Fibroblast of lung (primary cell): ENCODE data around the gene PPP1R9A. TPM values are rescaled to one million over a fixed set of nuclear protein-coding genes. Genes with fewer than 3 reads are reported as not detected.

Experiments used
- DNase-seq, 2 donors: peaks; one replicate each; pipeline versions ENCODE4 v3.0.0 to v3.0.0-alpha.2; 2010; ENCODE audit warnings: low read depth in 2 of 2
- H2AFZ ChIP-seq: 2 replicates; pipeline ENCODE4 v1.5.1; 2012; ENCODE audit warnings: low read length, control low read depth, inconsistent platforms
- H3K27ac ChIP-seq: 2 replicates; pipeline ENCODE4 v1.5.1; 2011; ENCODE audit warnings: low read length, control low read depth; ENCODE audit not compliant: insufficient read depth
- H3K27me3 ChIP-seq: 2 replicates; pipeline ENCODE4 v1.5.1; 2011; ENCODE audit warnings: mild to moderate bottlenecking, low read length; ENCODE audit not compliant: control insufficient read depth, insufficient read depth
- H3K36me3 ChIP-seq: 2 replicates; pipeline ENCODE4 v1.5.1; 2011; ENCODE audit warnings: low read length; ENCODE audit not compliant: control insufficient read depth, insufficient read depth
- H3K4me1 ChIP-seq: 2 replicates; pipeline ENCODE4 v1.5.1; 2011; ENCODE audit warnings: low read length; ENCODE audit not compliant: control insufficient read depth, insufficient read depth; ENCODE audit errors: extremely low read depth
- H3K4me2 ChIP-seq: 2 replicates; pipeline ENCODE4 v1.5.1; 2011; ENCODE audit warnings: low read length, control low read depth; ENCODE audit not compliant: insufficient read depth; ENCODE audit errors: extremely low read depth
- H3K4me3 ChIP-seq, 4 experiments: fragments of 200-600 bp in 1 of 4; sonication (generic) in 1 of 4; replicated peaks in 1 of 4; 2 replicates each; pipeline ENCODE4 v1.5.1; 2011 to 2016; ENCODE audit warnings: low read length in 4 of 4, low read depth in 3 of 4, mild to moderate bottlenecking in 3 of 4, control low read depth in 2 of 4, inconsistent platforms in 1 of 4, mixed read lengths in 1 of 4; ENCODE audit not compliant: insufficient read depth in 1 of 4; ENCODE audit errors: control extremely low read depth in 1 of 4
- H3K79me2 ChIP-seq: 2 replicates; pipeline ENCODE4 v1.5.1; 2012; ENCODE audit warnings: mild to moderate bottlenecking, low read length, inconsistent platforms; ENCODE audit not compliant: control insufficient read depth, insufficient read depth
- H3K9ac ChIP-seq: 2 replicates; pipeline ENCODE4 v1.5.1; 2011; ENCODE audit warnings: mild to moderate bottlenecking, low read length, control low read depth; ENCODE audit not compliant: insufficient read depth
- H3K9me3 ChIP-seq: 2 replicates; pipeline ENCODE4 v1.5.1; 2012; ENCODE audit warnings: low read depth, low read length; ENCODE audit not compliant: control insufficient read depth, insufficient read depth
- H4K20me1 ChIP-seq: 2 replicates; pipeline ENCODE4 v1.5.1; 2011; ENCODE audit warnings: low read length; ENCODE audit not compliant: control insufficient read depth, insufficient read depth; ENCODE audit errors: extremely low read depth
- EZH2 ChIP-seq: IDR thresholded peaks from 2 replicates; pipeline ENCODE4 v1.5.1; 2012; ENCODE audit warnings: low read length, control low read depth, mild to moderate bottlenecking; ENCODE audit errors: missing control alignments
- polyA plus RNA-seq, 2 donors: library from polyadenylated mRNA; depleted of rRNA in 1 of 2; stranded (reverse) in 1 of 2; unstranded in 1 of 2; fragments of >200 nt; gene quantifications; 2 replicates each; pipeline ENCODE4 v1.2.1, GENCODE V29; 2011 to 2012; ENCODE audit warnings: missing spikeins in 1 of 2
- total RNA-seq: library from RNA; depleted of rRNA; stranded (reverse); fragments of >200 nt; gene quantifications from 2 replicates; pipeline ENCODE4 v1.2.1, GENCODE V29; 2014
- TF ChIP-seq, protein P1 (sequence below), 2 donors: IDR thresholded peaks in 1 of 2; conservative IDR thresholded peaks in 1 of 2; 1 replicate in 1 of 2; 2 replicates in 1 of 2; pipeline ENCODE4 v1.5.1; 2011 to 2012; ENCODE audit warnings: low read length in 2 of 2, control low read depth in 1 of 2, inconsistent platforms in 1 of 2, low read depth in 1 of 2, mild to moderate bottlenecking in 1 of 2

The PPP1R9A gene
- total and polyA plus RNA-seq, 2 donors (not counting 1 experiment from before 2014, with no cell fraction given), result 0.68 to 3.3 TPM

- H3K4me2 ChIP-seq, result no peak overlapping the region
- H3K27ac ChIP-seq, result no peak overlapping the region
- no peaks in the 10 kb centered on the region for H4K20me1 ChIP-seq
- no peaks in the 10 kb centered on the region for H3K4me1 ChIP-seq
- no peaks in the 10 kb centered on the region for H3K36me3 ChIP-seq
- H3K27me3 ChIP-seq, result no peaks in the 10 kb centered on the region
- DNase-seq, result no peak
- TF ChIP-seq, protein P1, sequence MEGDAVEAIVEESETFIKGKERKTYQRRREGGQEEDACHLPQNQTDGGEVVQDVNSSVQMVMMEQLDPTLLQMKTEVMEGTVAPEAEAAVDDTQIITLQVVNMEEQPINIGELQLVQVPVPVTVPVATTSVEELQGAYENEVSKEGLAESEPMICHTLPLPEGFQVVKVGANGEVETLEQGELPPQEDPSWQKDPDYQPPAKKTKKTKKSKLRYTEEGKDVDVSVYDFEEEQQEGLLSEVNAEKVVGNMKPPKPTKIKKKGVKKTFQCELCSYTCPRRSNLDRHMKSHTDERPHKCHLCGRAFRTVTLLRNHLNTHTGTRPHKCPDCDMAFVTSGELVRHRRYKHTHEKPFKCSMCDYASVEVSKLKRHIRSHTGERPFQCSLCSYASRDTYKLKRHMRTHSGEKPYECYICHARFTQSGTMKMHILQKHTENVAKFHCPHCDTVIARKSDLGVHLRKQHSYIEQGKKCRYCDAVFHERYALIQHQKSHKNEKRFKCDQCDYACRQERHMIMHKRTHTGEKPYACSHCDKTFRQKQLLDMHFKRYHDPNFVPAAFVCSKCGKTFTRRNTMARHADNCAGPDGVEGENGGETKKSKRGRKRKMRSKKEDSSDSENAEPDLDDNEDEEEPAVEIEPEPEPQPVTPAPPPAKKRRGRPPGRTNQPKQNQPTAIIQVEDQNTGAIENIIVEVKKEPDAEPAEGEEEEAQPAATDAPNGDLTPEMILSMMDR (conservative IDR thresholded peaks at IDR 0.05 in 1 of 2, IDR thresholded peaks at IDR 0.05 in 1 of 2; ENCODE audit: low read depth in 1 of 2, low read length in 2 of 2), result no peak
- no peak for TF ChIP-seq EZH2
- no peaks in the 10 kb centered on the region for H3K79me2 ChIP-seq
- H3K4me3 ChIP-seq, result no peak overlapping the region
- H3K9me3 ChIP-seq, result no peaks in the 10 kb centered on the region
- no peak overlapping the region for H3K9ac ChIP-seq
- no peak overlapping the region for H2AFZ ChIP-seq
Observed at GRCh38 chr7:95296456-95296855, 389.1 kb downstream of the PPP1R9A start.

DNA sequence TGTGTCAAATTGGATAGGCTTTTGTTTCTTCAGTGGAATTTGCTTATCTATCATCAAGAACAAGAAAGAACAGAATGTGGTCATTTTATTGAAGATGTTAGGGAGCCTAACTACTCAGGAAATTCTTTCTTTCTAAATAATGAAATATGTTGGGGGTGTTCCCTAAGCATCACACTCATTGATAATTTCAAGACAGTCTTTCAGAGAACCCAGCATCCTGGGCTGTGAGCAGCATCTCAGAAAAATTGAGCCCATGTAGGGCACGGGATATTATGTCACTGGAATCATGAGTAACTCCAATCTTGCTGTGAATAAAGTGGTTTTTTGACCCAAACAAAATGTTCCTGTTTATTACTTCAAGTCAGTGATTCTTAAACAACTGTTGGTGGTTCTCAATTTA lies 389.6 kb downstream of the PPP1R9A start:
- H2AFZ ChIP-seq, result no peak overlapping the region
- no peak for DNase-seq
- no peaks in the 10 kb centered on the region for H3K9me3 ChIP-seq
- no peaks in the 10 kb centered on the region for H3K36me3 ChIP-seq
- H3K4me3 ChIP-seq, result no peak overlapping the region
- H3K27me3 ChIP-seq, result no peaks in the 10 kb centered on the region
- no peak overlapping the region for H3K4me2 ChIP-seq
- TF ChIP-seq, protein P1 (conservative IDR thresholded peaks at IDR 0.05 in 1 of 2, IDR thresholded peaks at IDR 0.05 in 1 of 2; ENCODE audit: low read depth in 1 of 2, low read length in 2 of 2), result no peak
- no peak for TF ChIP-seq EZH2
- H3K27ac ChIP-seq, result no peak overlapping the region
- no peak overlapping the region for H3K9ac ChIP-seq
- no peaks in the 10 kb centered on the region for H3K79me2 ChIP-seq
- no peaks in the 10 kb centered on the region for H3K4me1 ChIP-seq
- H4K20me1 ChIP-seq, result no peaks in the 10 kb centered on the region

- H3K27me3 ChIP-seq, result no peaks in the 10 kb centered on the region
Observed at GRCh38 chr7:95298091-95298490, 390.7 kb downstream of the PPP1R9A start.

More at GRCh38 chr7:95298091-95298490, 390.7 kb downstream of the PPP1R9A start:
- no peak overlapping the region for H3K4me2 ChIP-seq
- no peak for DNase-seq
- no peak overlapping the region for H2AFZ ChIP-seq
- no peaks in the 10 kb centered on the region for H3K79me2 ChIP-seq
- no peaks in the 10 kb centered on the region for H4K20me1 ChIP-seq
- no peaks in the 10 kb centered on the region for H3K9me3 ChIP-seq
- no peak overlapping the region for H3K27ac ChIP-seq
- no peaks in the 10 kb centered on the region for H3K36me3 ChIP-seq
- H3K4me1 ChIP-seq, result no peaks in the 10 kb centered on the region
- TF ChIP-seq, protein P1 (conservative IDR thresholded peaks at IDR 0.05 in 1 of 2, IDR thresholded peaks at IDR 0.05 in 1 of 2; ENCODE audit: low read depth in 1 of 2, low read length in 2 of 2), result no peak
- TF ChIP-seq EZH2, result no peak
- no peak overlapping the region for H3K4me3 ChIP-seq
- H3K9ac ChIP-seq, result no peak overlapping the region
